Measurements from ENCODE around the gene LRRC7. TPM values are rescaled to one million over a fixed set of nuclear protein-coding genes. Genes with fewer than 3 reads are reported as not detected.

Gene LRRC7
- total RNA-seq, 2 experiments from 2014 or later, result not detected

GRCh38 chr1:69833536-69833935 is 265.8 kb downstream of the LRRC7 start:
- no peak for DNase-seq
- H3K36me3 Mint-ChIP-seq, result no peaks in the 10 kb centered on the region
- H3K9me3 Mint-ChIP-seq, result peaks cover 7% of the 10 kb centered on the region
- ChIA-PET POLR2A (no interaction called here), CTCF (no interaction called here)
- no peak overlapping the region for H3K4me3 Mint-ChIP-seq
- H3K27me3 Mint-ChIP-seq, result no peaks in the 10 kb centered on the region
- intact Hi-C loops (cut with micrococcal nuclease), result no loop called here
- H3K4me1 Mint-ChIP-seq (ENCODE audit: low read depth), result no peaks in the 10 kb centered on the region
- no peak overlapping the region for H3K27ac Mint-ChIP-seq

GRCh38 chr1:69834336-69834735 is 266.6 kb downstream of the LRRC7 start:
- Mint-ChIP-seq H3K27me3 (no peaks in the 10 kb centered on the region), H3K27ac (no peak overlapping the region), H3K36me3 (no peaks in the 10 kb centered on the region), H3K9me3 (peaks cover 7% of the 10 kb centered on the region), H3K4me3 (no peak overlapping the region), H3K4me1 (ENCODE audit: low read depth) (no peaks in the 10 kb centered on the region)
- POLR2A ChIA-PET, result no interaction called here
- DNase-seq, result no peak
- CTCF ChIA-PET, result interaction anchor here (0.6 kb wide), 1 partner anchor 11 kb away, joined by 3 read pairs; no protein-coding TSS in a partner anchor
- intact Hi-C loops (cut with micrococcal nuclease), result no loop called here

GRCh38 chr1:69835955-69836354 is 268.2 kb downstream of the LRRC7 start:
- DNase-seq, result no peak
- no peaks in the 10 kb centered on the region for H3K4me1 Mint-ChIP-seq (ENCODE audit: low read depth)
- POLR2A ChIA-PET, result no interaction called here
- CTCF ChIA-PET, result no interaction called here
- H3K36me3 Mint-ChIP-seq, result no peaks in the 10 kb centered on the region
- H3K27me3 Mint-ChIP-seq, result no peaks in the 10 kb centered on the region
- no peak overlapping the region for H3K27ac Mint-ChIP-seq
- peaks cover 10% of the 10 kb centered on the region for H3K9me3 Mint-ChIP-seq
- intact Hi-C loops (cut with micrococcal nuclease), result no loop called here
- no peak overlapping the region for H3K4me3 Mint-ChIP-seq

GRCh38 chr1:69836971-69837636 is 269.4 kb downstream of the LRRC7 start:
- Mint-ChIP-seq H3K36me3 (no peaks in the 10 kb centered on the region), H3K9me3 (peaks cover 13% of the 10 kb centered on the region), H3K4me1 (ENCODE audit: low read depth) (no peaks in the 10 kb centered on the region), H3K27me3 (no peaks in the 10 kb centered on the region), H3K4me3 (no peak overlapping the region), H3K27ac (no peak overlapping the region)
- ChIA-PET POLR2A (no interaction called here), CTCF (no interaction called here)
- intact Hi-C loops (cut with micrococcal nuclease), result no loop called here
- DNase-seq, result no peak

- CTCF ChIA-PET, result no interaction called here
- peaks cover 11% of the 10 kb centered on the region for H3K9me3 Mint-ChIP-seq
- intact Hi-C loops (cut with micrococcal nuclease), result no loop called here
- no peaks in the 10 kb centered on the region for H3K36me3 Mint-ChIP-seq
- POLR2A ChIA-PET, result no interaction called here
- no peak overlapping the region for H3K4me3 Mint-ChIP-seq
- DNase-seq, result no peak
- H3K27ac Mint-ChIP-seq, result no peak overlapping the region
- no peaks in the 10 kb centered on the region for H3K27me3 Mint-ChIP-seq
- H3K4me1 Mint-ChIP-seq (ENCODE audit: low read depth), result no peaks in the 10 kb centered on the region
These were observed 274.6 kb downstream of the LRRC7 start for GRCh38 chr1:69842326-69842725.

- Mint-ChIP-seq H3K36me3 (no peaks in the 10 kb centered on the region), H3K4me3 (no peak overlapping the region), H3K9me3 (peaks cover 11% of the 10 kb centered on the region), H3K27ac (no peak overlapping the region), H3K4me1 (ENCODE audit: low read depth) (no peaks in the 10 kb centered on the region), H3K27me3 (no peaks in the 10 kb centered on the region)
- ChIA-PET POLR2A (no interaction called here), CTCF (no interaction called here)
- intact Hi-C loops (cut with micrococcal nuclease), result no loop called here
- DNase-seq, result no peak
These were observed 277.9 kb downstream of the LRRC7 start for GRCh38 chr1:69845655-69846054.

- H3K9me3 Mint-ChIP-seq, result peaks cover 5% of the 10 kb centered on the region
- no peaks in the 10 kb centered on the region for H3K36me3 Mint-ChIP-seq
- DNase-seq, result no peak
- intact Hi-C loops (cut with micrococcal nuclease), result no loop called here
- no peak overlapping the region for H3K4me3 Mint-ChIP-seq
- H3K27me3 Mint-ChIP-seq, result no peaks in the 10 kb centered on the region
- ChIA-PET POLR2A (no interaction called here), CTCF (no interaction called here)
- H3K27ac Mint-ChIP-seq, result no peak overlapping the region
- no peaks in the 10 kb centered on the region for H3K4me1 Mint-ChIP-seq (ENCODE audit: low read depth)
These were observed 278.5 kb downstream of the LRRC7 start for GRCh38 chr1:69846267-69846666.

GRCh38 chr1:69847670-69848069 is 279.9 kb downstream of the LRRC7 start:
- ChIA-PET CTCF (no interaction called here), POLR2A (no interaction called here)
- no peak overlapping the region for H3K4me3 Mint-ChIP-seq
- H3K4me1 Mint-ChIP-seq (ENCODE audit: low read depth), result no peaks in the 10 kb centered on the region
- intact Hi-C loops (cut with micrococcal nuclease), result no loop called here
- H3K9me3 Mint-ChIP-seq, result peaks cover 5% of the 10 kb centered on the region
- H3K27ac Mint-ChIP-seq, result no peak overlapping the region
- no peak for DNase-seq
- H3K27me3 Mint-ChIP-seq, result no peaks in the 10 kb centered on the region
- H3K36me3 Mint-ChIP-seq, result no peaks in the 10 kb centered on the region

- H3K9me3 Mint-ChIP-seq, result no peaks in the 10 kb centered on the region
- H3K4me3 Mint-ChIP-seq, result no peak overlapping the region
These were observed 284.4 kb downstream of the LRRC7 start for GRCh38 chr1:69852151-69852550.

GRCh38 chr1:69852706-69853105 is 285.0 kb downstream of the LRRC7 start:
- no peak for DNase-seq
- CTCF ChIA-PET, result no interaction called here
- no peak overlapping the region for H3K4me3 Mint-ChIP-seq
- no peaks in the 10 kb centered on the region for H3K9me3 Mint-ChIP-seq
- H3K27ac Mint-ChIP-seq, result no peak overlapping the region
- H3K27me3 Mint-ChIP-seq, result no peaks in the 10 kb centered on the region
- intact Hi-C loops (cut with micrococcal nuclease), result no loop called here
- H3K4me1 Mint-ChIP-seq (ENCODE audit: low read depth), result no peaks in the 10 kb centered on the region
- POLR2A ChIA-PET, result no interaction called here
- H3K36me3 Mint-ChIP-seq, result no peaks in the 10 kb centered on the region

More at GRCh38 chr1:69852151-69852550, 284.4 kb downstream of the LRRC7 start:
- ChIA-PET POLR2A (no interaction called here), CTCF (no interaction called here)
- intact Hi-C loops (cut with micrococcal nuclease), result no loop called here
- no peaks in the 10 kb centered on the region for H3K27me3 Mint-ChIP-seq
- no peaks in the 10 kb centered on the region for H3K4me1 Mint-ChIP-seq (ENCODE audit: low read depth)
- H3K27ac Mint-ChIP-seq, result no peak overlapping the region
- no peaks in the 10 kb centered on the region for H3K36me3 Mint-ChIP-seq
- DNase-seq, result no peak

GRCh38 chr1:69858534-69858933 is 290.8 kb downstream of the LRRC7 start:
- peaks cover under 1% of the 10 kb centered on the region for H3K9me3 Mint-ChIP-seq
- no peak overlapping the region for H3K27ac Mint-ChIP-seq
- CTCF ChIA-PET, result no interaction called here
- DNase-seq, result no peak
- H3K36me3 Mint-ChIP-seq, result no peaks in the 10 kb centered on the region
- intact Hi-C loops (cut with micrococcal nuclease), result no loop called here
- H3K27me3 Mint-ChIP-seq, result no peaks in the 10 kb centered on the region
- H3K4me3 Mint-ChIP-seq, result no peak overlapping the region
- H3K4me1 Mint-ChIP-seq (ENCODE audit: low read depth), result no peaks in the 10 kb centered on the region
- POLR2A ChIA-PET, result no interaction called here

GRCh38 chr1:69861641-69862040 is 293.9 kb downstream of the LRRC7 start:
- no peak overlapping the region for H3K27ac Mint-ChIP-seq
- no peaks in the 10 kb centered on the region for H3K36me3 Mint-ChIP-seq
- DNase-seq, result no peak
- intact Hi-C loops (cut with micrococcal nuclease), result no loop called here
- H3K4me3 Mint-ChIP-seq, result no peak overlapping the region
- peaks cover 4% of the 10 kb centered on the region for H3K9me3 Mint-ChIP-seq
- CTCF ChIA-PET, result no interaction called here
- POLR2A ChIA-PET, result no interaction called here
- H3K27me3 Mint-ChIP-seq, result no peaks in the 10 kb centered on the region
- H3K4me1 Mint-ChIP-seq (ENCODE audit: low read depth), result no peaks in the 10 kb centered on the region

- intact Hi-C loops (cut with micrococcal nuclease), result no loop called here
- CTCF ChIA-PET, result no interaction called here
- Mint-ChIP-seq H3K4me3 (no peak overlapping the region), H3K36me3 (no peaks in the 10 kb centered on the region), H3K27me3 (no peaks in the 10 kb centered on the region), H3K27ac (no peak overlapping the region), H3K4me1 (ENCODE audit: low read depth) (no peaks in the 10 kb centered on the region), H3K9me3 (peaks cover 8% of the 10 kb centered on the region)
- POLR2A ChIA-PET, result no interaction called here
- no peak for DNase-seq
These were observed 295.2 kb downstream of the LRRC7 start for GRCh38 chr1:69862906-69863305.

All from activated CD4-positive, alpha-beta memory T cell treated with anti-CD3 and anti-CD28 coated beads for 36 hours (primary cell).